Measurements from ENCODE around the gene REEP6.
A peak's percentile ranks its signal among the peaks of the same experiment; 100 is the strongest.

The REEP6 gene

DNA sequence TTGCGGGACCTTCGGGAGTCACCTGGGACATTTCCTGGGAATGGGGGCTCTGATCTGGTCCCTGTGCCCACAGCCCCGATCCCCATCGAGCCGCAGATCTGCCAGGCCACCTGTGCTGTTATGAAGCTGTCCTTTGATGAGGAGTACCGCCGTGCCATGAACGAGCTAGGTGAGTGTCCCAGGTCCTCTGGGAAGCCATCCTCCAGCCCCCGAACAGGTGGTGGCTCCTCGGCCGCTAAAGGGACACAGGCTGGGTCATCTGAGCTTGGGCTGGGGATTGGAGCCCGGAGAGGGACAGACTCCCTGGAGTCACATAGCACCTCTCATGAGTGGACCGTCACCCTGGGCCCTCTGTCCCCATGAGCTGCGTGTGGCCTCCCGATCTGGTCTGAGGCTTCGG is 33.1 kb upstream of the REEP6 start:
- no peak overlapping the region for H3K4me3 ChIP-seq (ENCODE audit: low read depth, low read length)
- no peak overlapping the region for H3K27ac ChIP-seq (ENCODE audit: low read depth, low read length)
- H3K79me2 ChIP-seq (ENCODE audit: control insufficient read depth, insufficient read depth, low read length, unreplicated experiment) = no peaks in the 10 kb centered on the region
- peaks cover 7% of the 10 kb centered on the region for H3K4me1 ChIP-seq (ENCODE audit: control insufficient read depth, insufficient read depth, low read length, unreplicated experiment)
- no peaks in the 10 kb centered on the region for H3K27me3 ChIP-seq (ENCODE audit: insufficient read depth, low read length)
- no peak overlapping the region for H2AFZ ChIP-seq (ENCODE audit: low read length, unreplicated experiment)
- H3K36me3 ChIP-seq (ENCODE audit: insufficient read depth, low read length) = no peaks in the 10 kb centered on the region

- H3K27me3 ChIP-seq (ENCODE audit: insufficient read depth, low read length) = no peaks in the 10 kb centered on the region
- no peak overlapping the region for H2AFZ ChIP-seq (ENCODE audit: low read length, unreplicated experiment)
Observed at GRCh38 chr19:1459479-1459878, 31.5 kb upstream of the REEP6 start.

GRCh38 chr19:1460033-1460995 is 30.7 kb upstream of the REEP6 start:
- no peaks in the 10 kb centered on the region for H3K79me2 ChIP-seq (ENCODE audit: control insufficient read depth, insufficient read depth, low read length, unreplicated experiment)
- H3K27me3 ChIP-seq (ENCODE audit: insufficient read depth, low read length) = no peaks in the 10 kb centered on the region
- H3K4me3 ChIP-seq (ENCODE audit: low read depth, low read length) = no peak overlapping the region
- no peak overlapping the region for H2AFZ ChIP-seq (ENCODE audit: low read length, unreplicated experiment)
- H3K36me3 ChIP-seq (ENCODE audit: insufficient read depth, low read length) = no peaks in the 10 kb centered on the region
- H3K4me1 ChIP-seq (ENCODE audit: control insufficient read depth, insufficient read depth, low read length, unreplicated experiment) = no peaks in the 10 kb centered on the region
- H3K27ac ChIP-seq (ENCODE audit: low read depth, low read length) = no peak overlapping the region

More at GRCh38 chr19:1459479-1459878, 31.5 kb upstream of the REEP6 start:
- H3K4me3 ChIP-seq (ENCODE audit: low read depth, low read length) = no peak overlapping the region
- no peaks in the 10 kb centered on the region for H3K4me1 ChIP-seq (ENCODE audit: control insufficient read depth, insufficient read depth, low read length, unreplicated experiment)
- H3K36me3 ChIP-seq (ENCODE audit: insufficient read depth, low read length) = no peaks in the 10 kb centered on the region
- no peaks in the 10 kb centered on the region for H3K79me2 ChIP-seq (ENCODE audit: control insufficient read depth, insufficient read depth, low read length, unreplicated experiment)
- no peak overlapping the region for H3K27ac ChIP-seq (ENCODE audit: low read depth, low read length)

- Histone ChIP-seq H3K36me3 (ENCODE audit: insufficient read depth, low read length) (no peaks in the 10 kb centered on the region), H3K4me1 (ENCODE audit: control insufficient read depth, insufficient read depth, low read length, unreplicated experiment) (no peaks in the 10 kb centered on the region), H3K27me3 (ENCODE audit: insufficient read depth, low read length) (no peaks in the 10 kb centered on the region), H3K27ac (ENCODE audit: low read depth, low read length) (no peak overlapping the region), H2AFZ (ENCODE audit: low read length, unreplicated experiment) (no peak overlapping the region), H3K79me2 (ENCODE audit: control insufficient read depth, insufficient read depth, low read length, unreplicated experiment) (peaks cover 4% of the 10 kb centered on the region), H3K4me3 (ENCODE audit: low read depth, low read length) (no peak overlapping the region)
Observed at GRCh38 chr19:1461862-1462261, 29.1 kb upstream of the REEP6 start.

DNA sequence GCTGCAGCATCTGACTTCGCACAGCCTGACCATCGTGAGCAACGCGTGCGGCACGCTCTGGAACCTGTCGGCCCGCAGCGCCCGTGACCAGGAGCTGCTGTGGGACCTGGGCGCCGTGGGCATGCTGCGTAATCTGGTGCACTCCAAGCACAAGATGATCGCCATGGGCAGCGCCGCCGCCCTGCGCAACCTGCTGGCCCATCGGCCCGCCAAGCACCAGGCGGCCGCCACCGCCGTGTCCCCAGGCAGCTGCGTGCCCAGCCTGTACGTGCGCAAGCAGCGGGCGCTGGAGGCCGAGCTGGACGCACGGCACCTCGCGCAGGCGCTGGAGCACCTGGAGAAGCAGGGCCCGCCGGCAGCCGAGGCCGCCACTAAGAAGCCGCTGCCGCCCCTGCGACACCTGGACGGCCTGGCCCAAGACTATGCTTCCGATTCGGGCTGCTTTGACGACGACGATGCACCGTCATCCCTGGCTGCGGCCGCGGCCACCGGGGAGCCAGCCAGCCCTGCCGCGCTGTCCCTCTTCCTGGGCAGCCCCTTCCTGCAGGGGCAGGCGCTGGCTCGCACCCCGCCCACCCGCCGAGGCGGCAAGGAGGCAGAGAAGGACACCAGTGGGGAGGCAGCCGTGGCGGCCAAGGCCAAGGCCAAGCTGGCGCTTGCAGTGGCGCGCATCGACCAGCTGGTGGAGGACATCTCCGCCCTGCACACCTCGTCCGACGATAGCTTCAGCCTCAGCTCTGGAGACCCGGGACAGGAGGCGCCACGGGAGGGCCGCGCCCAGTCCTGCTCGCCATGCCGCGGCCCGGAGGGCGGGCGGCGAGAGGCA is 25.6 kb upstream of the REEP6 start:
- H3K36me3 ChIP-seq (ENCODE audit: insufficient read depth, low read length) = no peaks in the 10 kb centered on the region
- H3K4me1 ChIP-seq (ENCODE audit: control insufficient read depth, insufficient read depth, low read length, unreplicated experiment) = no peaks in the 10 kb centered on the region
- H3K27me3 ChIP-seq (ENCODE audit: insufficient read depth, low read length) = no peaks in the 10 kb centered on the region

DNA sequence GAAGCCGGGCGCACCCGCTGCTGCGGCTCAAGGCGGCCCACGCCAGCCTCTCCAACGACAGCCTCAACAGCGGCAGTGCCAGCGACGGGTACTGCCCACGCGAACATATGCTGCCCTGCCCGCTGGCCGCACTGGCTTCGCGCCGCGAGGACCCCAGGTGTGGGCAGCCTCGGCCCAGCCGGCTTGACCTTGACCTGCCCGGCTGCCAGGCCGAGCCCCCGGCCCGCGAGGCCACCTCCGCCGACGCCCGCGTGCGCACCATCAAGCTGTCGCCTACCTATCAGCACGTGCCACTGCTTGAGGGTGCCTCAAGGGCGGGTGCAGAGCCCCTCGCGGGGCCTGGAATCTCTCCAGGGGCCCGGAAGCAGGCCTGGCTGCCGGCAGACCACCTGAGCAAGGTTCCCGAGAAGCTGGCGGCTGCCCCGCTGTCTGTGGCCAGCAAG is 24.9 kb upstream of the REEP6 start:
- Histone ChIP-seq H3K27ac (ENCODE audit: low read depth, low read length) (no peak overlapping the region), H2AFZ (ENCODE audit: low read length, unreplicated experiment) (no peak overlapping the region), H3K27me3 (ENCODE audit: insufficient read depth, low read length) (no peaks in the 10 kb centered on the region), H3K79me2 (ENCODE audit: control insufficient read depth, insufficient read depth, low read length, unreplicated experiment) (peaks cover 8% of the 10 kb centered on the region), H3K4me3 (ENCODE audit: low read depth, low read length) (no peak overlapping the region), H3K4me1 (ENCODE audit: control insufficient read depth, insufficient read depth, low read length, unreplicated experiment) (no peaks in the 10 kb centered on the region), H3K36me3 (ENCODE audit: insufficient read depth, low read length) (no peaks in the 10 kb centered on the region)

More for the DNA sequence above, 25.6 kb upstream of the REEP6 start:
- Histone ChIP-seq H3K79me2 (ENCODE audit: control insufficient read depth, insufficient read depth, low read length, unreplicated experiment) (peaks cover 8% of the 10 kb centered on the region), H2AFZ (ENCODE audit: low read length, unreplicated experiment) (no peak overlapping the region), H3K4me3 (ENCODE audit: low read depth, low read length) (no peak overlapping the region), H3K27ac (ENCODE audit: low read depth, low read length) (no peak overlapping the region)

DNA sequence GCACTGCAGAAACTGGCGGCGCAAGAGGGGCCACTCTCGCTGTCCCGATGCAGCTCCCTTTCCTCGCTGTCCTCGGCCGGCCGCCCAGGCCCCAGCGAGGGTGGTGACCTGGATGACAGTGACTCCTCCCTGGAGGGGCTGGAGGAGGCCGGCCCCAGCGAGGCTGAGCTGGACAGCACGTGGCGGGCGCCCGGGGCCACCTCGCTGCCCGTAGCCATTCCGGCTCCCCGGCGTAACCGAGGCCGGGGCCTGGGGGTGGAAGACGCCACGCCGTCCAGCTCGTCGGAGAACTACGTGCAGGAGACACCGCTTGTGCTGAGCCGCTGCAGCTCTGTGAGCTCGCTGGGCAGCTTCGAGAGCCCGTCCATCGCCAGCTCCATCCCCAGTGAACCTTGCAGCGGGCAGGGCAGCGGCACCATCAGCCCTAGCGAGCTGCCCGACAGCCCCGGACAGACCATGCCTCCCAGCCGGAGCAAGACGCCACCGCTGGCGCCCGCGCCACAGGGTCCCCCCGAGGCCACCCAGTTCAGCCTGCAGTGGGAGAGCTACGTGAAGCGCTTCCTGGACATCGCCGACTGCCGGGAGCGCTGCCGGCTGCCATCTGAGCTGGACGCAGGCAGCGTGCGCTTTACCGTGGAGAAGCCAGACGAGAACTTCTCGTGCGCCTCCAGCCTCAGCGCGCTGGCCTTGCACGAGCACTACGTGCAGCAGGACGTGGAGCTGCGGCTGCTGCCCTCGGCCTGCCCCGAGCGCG is 24.3 kb upstream of the REEP6 start:
- Histone ChIP-seq H3K79me2 (ENCODE audit: control insufficient read depth, insufficient read depth, low read length, unreplicated experiment) (peaks cover 8% of the 10 kb centered on the region), H3K4me1 (ENCODE audit: control insufficient read depth, insufficient read depth, low read length, unreplicated experiment) (peaks cover 2% of the 10 kb centered on the region), H3K27ac (ENCODE audit: low read depth, low read length) (no peak overlapping the region), H3K36me3 (ENCODE audit: insufficient read depth, low read length) (no peaks in the 10 kb centered on the region), H3K4me3 (ENCODE audit: low read depth, low read length) (peak overlapping the region; percentile 81; the same call in 1 of the 2 replicates), H2AFZ (ENCODE audit: low read length, unreplicated experiment) (no peak overlapping the region), H3K27me3 (ENCODE audit: insufficient read depth, low read length) (no peaks in the 10 kb centered on the region)

DNA sequence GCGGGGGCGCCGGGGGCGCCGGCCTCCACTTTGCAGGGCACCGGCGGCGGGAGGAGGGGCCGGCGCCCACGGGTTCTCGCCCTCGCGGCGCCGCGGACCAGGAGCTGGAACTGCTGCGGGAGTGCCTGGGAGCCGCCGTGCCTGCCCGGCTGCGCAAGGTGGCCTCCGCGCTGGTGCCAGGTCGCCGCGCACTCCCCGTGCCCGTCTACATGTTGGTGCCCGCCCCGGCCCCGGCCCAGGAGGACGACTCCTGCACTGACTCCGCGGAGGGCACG is 23.8 kb upstream of the REEP6 start:
- peaks cover 2% of the 10 kb centered on the region for H3K4me1 ChIP-seq (ENCODE audit: control insufficient read depth, insufficient read depth, low read length, unreplicated experiment)
- H3K27me3 ChIP-seq (ENCODE audit: insufficient read depth, low read length) = no peaks in the 10 kb centered on the region
- no peaks in the 10 kb centered on the region for H3K36me3 ChIP-seq (ENCODE audit: insufficient read depth, low read length)
- peaks cover 8% of the 10 kb centered on the region for H3K79me2 ChIP-seq (ENCODE audit: control insufficient read depth, insufficient read depth, low read length, unreplicated experiment)
- peak overlapping the region; percentile 81 for H3K4me3 ChIP-seq (ENCODE audit: low read depth, low read length)
- no peak overlapping the region for H3K27ac ChIP-seq (ENCODE audit: low read depth, low read length)
- no peak overlapping the region for H2AFZ ChIP-seq (ENCODE audit: low read length, unreplicated experiment)

DNA sequence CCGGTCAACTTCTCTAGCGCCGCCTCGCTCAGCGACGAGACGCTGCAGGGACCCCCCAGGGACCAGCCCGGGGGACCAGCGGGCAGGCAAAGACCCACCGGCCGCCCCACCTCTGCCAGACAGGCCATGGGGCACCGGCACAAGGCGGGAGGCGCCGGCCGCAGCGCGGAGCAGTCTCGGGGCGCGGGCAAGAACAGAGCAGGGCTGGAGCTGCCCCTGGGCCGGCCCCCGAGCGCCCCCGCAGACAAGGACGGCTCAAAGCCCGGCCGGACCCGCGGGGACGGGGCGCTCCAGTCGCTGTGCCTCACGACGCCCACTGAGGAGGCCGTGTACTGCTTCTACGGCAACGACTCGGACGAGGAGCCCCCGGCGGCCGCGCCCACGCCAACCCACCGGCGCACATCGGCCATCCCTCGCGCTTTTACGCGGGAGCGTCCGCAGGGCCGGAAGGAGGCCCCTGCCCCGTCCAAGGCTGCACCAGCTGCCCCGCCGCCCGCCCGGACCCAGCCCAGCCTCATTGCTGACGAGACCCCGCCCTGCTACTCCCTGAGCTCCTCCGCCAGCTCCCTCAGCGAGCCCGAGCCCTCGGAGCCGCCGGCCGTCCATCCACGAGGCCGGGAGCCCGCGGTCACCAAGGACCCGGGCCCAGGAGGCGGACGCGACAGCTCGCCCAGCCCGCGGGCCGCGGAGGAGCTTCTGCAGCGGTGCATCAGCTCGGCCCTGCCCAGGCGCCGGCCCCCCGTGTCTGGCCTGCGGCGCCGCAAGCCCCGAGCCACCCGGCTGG is 23.3 kb upstream of the REEP6 start:
- Histone ChIP-seq H3K27me3 (ENCODE audit: insufficient read depth, low read length) (no peaks in the 10 kb centered on the region), H3K27ac (ENCODE audit: low read depth, low read length) (peak overlapping the region; percentile 47; the same call in 1 of the 2 replicates), H3K79me2 (ENCODE audit: control insufficient read depth, insufficient read depth, low read length, unreplicated experiment) (peaks cover 8% of the 10 kb centered on the region), H3K4me3 (ENCODE audit: low read depth, low read length) (peak overlapping the region; percentile 81), H3K36me3 (ENCODE audit: insufficient read depth, low read length) (no peaks in the 10 kb centered on the region), H2AFZ (ENCODE audit: low read length, unreplicated experiment) (no peak overlapping the region), H3K4me1 (ENCODE audit: control insufficient read depth, insufficient read depth, low read length, unreplicated experiment) (peaks cover 2% of the 10 kb centered on the region)

All from ACC112 (cell line).